ENCODE data around the gene C19orf81.

Gene C19orf81

GRCh38 chr19:50633359-50633758 is 15.9 kb upstream of the C19orf81 start:
- no peak overlapping the region for H3K4me3 ChIP-seq (ENCODE audit: control insufficient read depth, low read depth, low read length)
- no peak for DNase-seq (ENCODE audit: low read depth)
- no peak for TF ChIP-seq CTCF (conservative IDR thresholded peaks at IDR 0.05; ENCODE audit: control insufficient read depth, insufficient read depth, low read depth, low read length)

- TF ChIP-seq CTCF (conservative IDR thresholded peaks at IDR 0.05; ENCODE audit: control insufficient read depth, insufficient read depth, low read depth, low read length): no peak
- no peak for DNase-seq (ENCODE audit: low read depth)
- no peak overlapping the region for H3K4me3 ChIP-seq (ENCODE audit: control insufficient read depth, low read depth, low read length)
Measured at GRCh38 chr19:50633973-50634372, 15.3 kb upstream of the C19orf81 start.

- DNase-seq (ENCODE audit: low read depth): no peak
- H3K4me3 ChIP-seq (ENCODE audit: control insufficient read depth, low read depth, low read length): no peak overlapping the region
- no peak for TF ChIP-seq CTCF (conservative IDR thresholded peaks at IDR 0.05; ENCODE audit: control insufficient read depth, insufficient read depth, low read depth, low read length)
Measured at GRCh38 chr19:50636317-50637085, 12.7 kb upstream of the C19orf81 start.

GRCh38 chr19:50638600-50638999 is 10.6 kb upstream of the C19orf81 start:
- no peak for DNase-seq (ENCODE audit: low read depth)
- H3K4me3 ChIP-seq (ENCODE audit: control insufficient read depth, low read depth, low read length): no peak overlapping the region
- no peak for TF ChIP-seq CTCF (conservative IDR thresholded peaks at IDR 0.05; ENCODE audit: control insufficient read depth, insufficient read depth, low read depth, low read length)

- peak; percentile 16 for DNase-seq (ENCODE audit: low read depth)
- TF ChIP-seq CTCF (conservative IDR thresholded peaks at IDR 0.05; ENCODE audit: control insufficient read depth, insufficient read depth, low read depth, low read length): no peak
- H3K4me3 ChIP-seq (ENCODE audit: control insufficient read depth, low read depth, low read length): peak within 1 kb of the TSS; percentile 29
Measured at GRCh38 chr19:50639121-50640112, 9.8 kb upstream of the C19orf81 start, which contains the start of gene SYT3. TSS of gene SYT3 (minus strand) at chr19:50639881. CDS start at chr19:50637411, 2,470 bp downstream.

GRCh38 chr19:50640368-50640767 is 8.9 kb upstream of the C19orf81 start:
- DNase-seq (ENCODE audit: low read depth): no peak
- no peak for TF ChIP-seq CTCF (conservative IDR thresholded peaks at IDR 0.05; ENCODE audit: control insufficient read depth, insufficient read depth, low read depth, low read length)
- no peak overlapping the region for H3K4me3 ChIP-seq (ENCODE audit: control insufficient read depth, low read depth, low read length)
